PC-9 (cell line): ENCODE results near the gene SLC1A3. TPM values are rescaled to one million over a fixed set of nuclear protein-coding genes. Genes with fewer than 3 reads are reported as not detected.

ENCODE experiments used
- BruUV-seq: library from RNA; stranded (reverse); fragments of 400-500 nt; replicated peaks from 2 replicates; lab custom pipeline; 2021; lab: Mats Ljungman, UMichigan
- CTCF ChIA-PET: fragments of 300-600 bp; sonication (Branson Sonifier 250); formaldehyde crosslinking; loops from one replicate; lab custom pipeline; 2022; ENCODE audit warnings: antibody characterized with exemption; lab: Charles Lee
- POLR2A ChIA-PET: fragments of 300-600 bp; sonication (Branson Sonifier 250); formaldehyde crosslinking; loops from one replicate; lab custom pipeline; 2022; ENCODE audit warnings: antibody characterized with exemption; ENCODE audit not compliant: unreplicated experiment; lab: Charles Lee
- DNase-seq, 2 experiments: peaks; one replicate each; pipeline versions ENCODE4 v3.0.0 to v3.0.0-alpha.2; 2015 to 2022; ENCODE audit warnings: mixed read lengths in 1 of 2
- H2AFZ ChIP-seq: fragments of 200-600 bp; sonication (generic); 2 replicates; pipeline ENCODE4 v1.8.1; 2017; ENCODE audit warnings: antibody characterized with exemption
- H3F3A ChIP-seq: fragments of 200-600 bp; sonication (generic); 2 replicates; pipeline ENCODE4 v1.8.1; 2017; ENCODE audit warnings: antibody characterized with exemption, mild to moderate bottlenecking, low read depth; ENCODE audit not compliant: insufficient read depth
- H3K27ac ChIP-seq: fragments of 200-600 bp; sonication (generic); 2 replicates; pipeline ENCODE4 v1.6.1; 2016; ENCODE audit warnings: mixed run types
- H3K27me3 ChIP-seq: fragments of 200-600 bp; sonication (generic); 2 replicates; pipeline ENCODE4 v1.6.1; 2016; ENCODE audit warnings: low read depth, mixed run types; ENCODE audit not compliant: insufficient read depth
- H3K36me3 ChIP-seq: fragments of 200-600 bp; sonication (generic); 2 replicates; pipeline ENCODE4 v1.6.1; 2016; ENCODE audit warnings: low read depth, mixed run types
- H3K4me1 ChIP-seq: fragments of 200-600 bp; sonication (generic); replicated peaks from 2 replicates; pipeline ENCODE4 v1.6.1; 2016; ENCODE audit warnings: mixed run types; ENCODE audit not compliant: insufficient read depth
- H3K4me2 ChIP-seq: fragments of 200-600 bp; sonication (generic); 2 replicates; pipeline ENCODE4 v1.6.1; 2017; ENCODE audit warnings: mixed run types
- H3K4me3 ChIP-seq: fragments of 200-600 bp; sonication (generic); 2 replicates; pipeline ENCODE4 v1.6.1; 2016; ENCODE audit warnings: mixed run types
- H3K79me2 ChIP-seq: fragments of 200-600 bp; sonication (generic); 2 replicates; pipeline ENCODE4 v1.6.1; 2017; ENCODE audit warnings: low read depth, mixed run types
- H3K9me2 ChIP-seq: fragments of 200-600 bp; sonication (generic); 2 replicates; pipeline ENCODE4 v1.8.1; 2017; ENCODE audit warnings: mild to moderate bottlenecking; ENCODE audit not compliant: insufficient read depth
- H3K9me3 ChIP-seq: fragments of 200-600 bp; sonication (generic); 2 replicates; pipeline ENCODE4 v1.8.1; 2016; ENCODE audit warnings: low read depth; ENCODE audit not compliant: insufficient read depth
- H4K20me1 ChIP-seq: fragments of 200-600 bp; sonication (generic); 2 replicates; pipeline ENCODE4 v1.8.1; 2017; ENCODE audit not compliant: insufficient read depth
- CTCF ChIP-seq: fragments of 200-600 bp; sonication (generic); conservative IDR thresholded peaks from 2 replicates; pipeline ENCODE4 v1.6.1; 2017; ENCODE audit warnings: mixed run types, antibody characterized with exemption, mild to moderate bottlenecking, moderate library complexity
- EZH2 ChIP-seq: fragments of 200-600 bp; sonication (generic); IDR thresholded peaks from 2 replicates; pipeline ENCODE4 v1.8.0; 2017; ENCODE audit warnings: antibody characterized with exemption, low read depth
- intact Hi-C: fragments of 100-400 bp; cut with micrococcal nuclease; formaldehyde crosslinking; loops from one replicate; pipeline ENCODE4 v1.10.0; 2022; ENCODE audit not compliant: unreplicated experiment
- total RNA-seq: library from RNA; stranded (reverse); gene quantifications from 2 replicates; pipeline ENCODE4 v1.2.3, GENCODE V29; 2021

Gene SLC1A3
- total RNA-seq, 1 experiment from 2014 or later, result 0.24 TPM

- no peaks in the 10 kb centered on the region; the same call in 1 of the 2 replicates for H3K9me2 ChIP-seq
- H3K4me2 ChIP-seq, result peak overlapping the region; percentile 89
- H3K4me3 ChIP-seq, result 0 out of 2 replicates have a peak overlapping the region, but pooled peaks have one; percentile 14
- no peaks in the 10 kb centered on the region for H3K27me3 ChIP-seq
- H2AFZ ChIP-seq, result 0 out of 2 replicates have a peak overlapping the region, but pooled peaks have one; percentile 5
- TF ChIP-seq CTCF (no peak), EZH2 (no peak)
- ChIA-PET POLR2A (no interaction called here), CTCF (no interaction called here)
- intact Hi-C loops, result no loop called here
- no peaks in the 10 kb centered on the region; the same call in 1 of the 2 replicates for H4K20me1 ChIP-seq
- H3K9me3 ChIP-seq, result 0 out of 2 replicates have a peak, but pooled peaks cover under 1% of the 10 kb centered on the region
- peaks cover 20% of the 10 kb centered on the region for H3K36me3 ChIP-seq
- H3F3A ChIP-seq, result peaks cover 36% of the 10 kb centered on the region
- H3K27ac ChIP-seq, result no peak overlapping the region
- H3K79me2 ChIP-seq, result peaks cover 37% of the 10 kb centered on the region
- H3K4me1 ChIP-seq, result peaks cover 40% of the 10 kb centered on the region
- no TSS peak for BruUV-seq
- no peak for DNase-seq
These were observed 1.2 kb upstream of the SLC1A3 start for GRCh38 chr5:36605241-36605640.

DNA sequence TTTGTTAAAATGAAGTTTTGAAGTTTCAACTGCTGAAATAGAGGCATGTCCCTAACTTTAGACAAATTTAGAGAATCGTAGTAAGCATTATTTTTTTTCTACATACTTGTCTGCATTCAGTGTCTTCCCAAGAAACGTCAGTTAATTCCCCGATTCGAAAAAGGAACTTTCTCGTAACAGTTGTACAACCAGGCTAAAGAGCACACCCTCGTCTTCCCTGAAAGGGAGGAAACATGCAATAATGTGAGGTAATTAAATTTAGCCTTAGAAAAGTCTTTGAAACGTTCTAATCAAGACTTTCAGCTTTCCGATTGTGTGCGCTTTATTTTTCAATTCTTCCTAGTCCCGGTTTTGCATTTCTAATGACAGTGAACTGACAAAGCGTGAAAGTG is 374 bp upstream of the SLC1A3 start:
- Histone ChIP-seq H4K20me1 (no peaks in the 10 kb centered on the region; the same call in 1 of the 2 replicates), H2AFZ (peak overlapping the region; percentile 91), H3K9me2 (no peaks in the 10 kb centered on the region; the same call in 1 of the 2 replicates), H3K9me3 (0 out of 2 replicates have a peak, but pooled peaks cover 8% of the 10 kb centered on the region), H3K27ac (peak overlapping the region; percentile 75), H3K4me3 (peak overlapping the region; percentile 88), H3K4me1 (peaks cover 48% of the 10 kb centered on the region), H3K79me2 (peaks cover 45% of the 10 kb centered on the region), H3K4me2 (peak overlapping the region; percentile 89), H3F3A (peaks cover 36% of the 10 kb centered on the region), H3K27me3 (no peaks in the 10 kb centered on the region), H3K36me3 (peaks cover 28% of the 10 kb centered on the region)
- DNase-seq, result no peak
- CTCF ChIA-PET, result no interaction called here
- intact Hi-C loops, result no loop called here
- TF ChIP-seq CTCF (no peak), EZH2 (no peak)
- BruUV-seq, result no TSS peak
- POLR2A ChIA-PET, result no interaction called here

GRCh38 chr5:36607114-36607571 is 737 bp downstream of the SLC1A3 start:
- H3K27ac ChIP-seq, result peak overlapping the region; percentile 75
- no peaks in the 10 kb centered on the region for H3K27me3 ChIP-seq
- H3K4me2 ChIP-seq, result peak overlapping the region; percentile 89
- peaks cover 45% of the 10 kb centered on the region for H3K79me2 ChIP-seq
- intact Hi-C loops, result no loop called here
- H4K20me1 ChIP-seq, result no peaks in the 10 kb centered on the region; the same call in 1 of the 2 replicates
- peak in 1 of 2 experiments; percentile 73 for DNase-seq
- CTCF ChIA-PET, result no interaction called here
- POLR2A ChIA-PET, result no interaction called here
- peaks cover 38% of the 10 kb centered on the region for H3K36me3 ChIP-seq
- H2AFZ ChIP-seq, result peak overlapping the region; percentile 91
- H3K9me2 ChIP-seq, result no peaks in the 10 kb centered on the region; the same call in 1 of the 2 replicates
- TF ChIP-seq EZH2, result no peak
- TF ChIP-seq CTCF, result no peak; the same call in 1 of the 2 replicates
- no TSS peak for BruUV-seq
- peak overlapping the region; percentile 88 for H3K4me3 ChIP-seq
- peaks cover 13% of the 10 kb centered on the region; the same call in 1 of the 2 replicates for H3K9me3 ChIP-seq
- H3K4me1 ChIP-seq, result peaks cover 48% of the 10 kb centered on the region
- peaks cover 36% of the 10 kb centered on the region for H3F3A ChIP-seq
